ENCODE data around the gene KRT35. TPM values are rescaled to one million over a fixed set of nuclear protein-coding genes. Genes with fewer than 3 reads are reported as not detected.
A peak's percentile ranks its signal among the peaks of the same experiment; 100 is the strongest.

The KRT35 gene
- total and polyA plus RNA-seq, 2 of the 13 experiments (the other 11 are each of a cell fraction or from before 2014, with no cell fraction given) = not detected

GRCh38 chr17:41489531-41489930, 8.6 kb upstream of the KRT35 start, which contains the start of gene KRT36:
Gene KRT36 (minus strand): TSS chr17:41489910. CDS start chr17:41489864, 46 bp downstream.
- H3K27ac ChIP-seq (ENCODE audit: extremely low read length, insufficient read depth, low read length) = no peak within 1 kb of the TSS
- DNase-seq (ENCODE audit: low spot score) = no peak
- no peaks in the 10 kb centered on the region for H3K79me2 ChIP-seq (ENCODE audit: insufficient read depth, low read length)
- no peak within 1 kb of the TSS for H2AFZ ChIP-seq (ENCODE audit: low read length)
- CTCF ChIA-PET (ENCODE audit: low intra/inter-chr PET ratio, low total read pairs) = interaction anchor here (3.9 kb wide), 1 partner anchor 59 kb away, joined by 39 read pairs; no protein-coding TSS in a partner anchor
- in situ Hi-C loops (cut with HindIII; ENCODE audit: extremely low pct_ligation_motif_present, low pct_unique_long_range_greater_than_20kb) (loop anchor here (5.0 kb wide), 1 partner anchor 58 kb away; no protein-coding TSS in a partner anchor), intact Hi-C loops (cut with micrococcal nuclease; ENCODE audit: unreplicated experiment) (no loop called here)
- no peak within 1 kb of the TSS for H3K4me3 ChIP-seq (replicated peaks in 1 of 3; ENCODE audit: insufficient read depth in 1 of 3, low read depth in 2 of 3, low read length in 3 of 3)
- H3K9ac ChIP-seq (ENCODE audit: insufficient read depth, low read depth, low read length) = no peak within 1 kb of the TSS
- TF ChIP-seq ZNF639 (CRISPR knock-in tag; conservative IDR thresholded peaks at IDR 0.05) (no peak), ZNF687 (CRISPR knock-in tag; IDR thresholded peaks at IDR 0.05) (0 out of 2 replicates have a peak, but pooled peaks have one; percentile 8), ERF (CRISPR knock-in tag; IDR thresholded peaks at IDR 0.05) (no peak)
- H4K20me1 ChIP-seq (ENCODE audit: insufficient read depth, low read length) = no peaks in the 10 kb centered on the region
- 38% methylated on average over 6 of the region's 12 CpGs for WGBS (ENCODE audit: low lambda C conversion rate)
- POLR2A ChIA-PET = no interaction called here
- ATAC-seq = no peak
- H3K27me3 ChIP-seq (ENCODE audit: control insufficient read depth in 1 of 2, insufficient read depth in 2 of 2, low read length in 2 of 2) = peaks cover 1 to 42% of the 10 kb centered on the region in 2 experiments; a peak in 4 of 5 replicates
- no peak for FAIRE-seq
- H3K4me2 ChIP-seq (ENCODE audit: low read depth, low read length) = no peak within 1 kb of the TSS
- no TSS peak for BruUV-seq (replicated peaks)
- H3K9me3 ChIP-seq (ENCODE audit: low read length) = no peaks in the 10 kb centered on the region
- peaks cover 12% of the 10 kb centered on the region for H3K4me1 ChIP-seq (ENCODE audit: insufficient read depth, low read length)
- H3K36me3 ChIP-seq (replicated peaks in 1 of 2; ENCODE audit: control insufficient read depth in 1 of 2, insufficient read depth in 2 of 2, low read length in 2 of 2) = no peaks in the 10 kb centered on the region
